Measurements from ENCODE around the gene TLE6.

The TLE6 gene

DNA sequence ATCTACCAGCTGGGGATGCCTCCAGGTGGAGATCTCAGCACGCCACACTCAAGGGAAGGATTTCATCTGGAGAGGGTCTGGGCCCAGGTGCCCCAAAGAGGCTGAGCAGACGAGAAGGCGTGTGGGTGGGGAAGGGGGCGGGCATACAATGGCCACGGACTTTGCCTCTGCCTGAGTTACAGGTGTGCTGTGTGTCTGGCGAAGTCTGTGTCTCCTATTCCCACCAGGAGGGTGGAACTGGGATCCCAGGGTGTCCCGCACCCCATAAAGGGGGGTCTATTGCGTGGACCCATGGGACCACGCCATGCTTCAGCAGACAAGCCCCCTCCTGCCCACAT, 48.2 kb downstream of the TLE6 start:
- TF ChIP-seq EZH2phosphoT487 (IDR thresholded peaks at IDR 0.05; ENCODE audit: borderline replicate concordance): no peak
- TF ChIP-seq, protein P1, sequence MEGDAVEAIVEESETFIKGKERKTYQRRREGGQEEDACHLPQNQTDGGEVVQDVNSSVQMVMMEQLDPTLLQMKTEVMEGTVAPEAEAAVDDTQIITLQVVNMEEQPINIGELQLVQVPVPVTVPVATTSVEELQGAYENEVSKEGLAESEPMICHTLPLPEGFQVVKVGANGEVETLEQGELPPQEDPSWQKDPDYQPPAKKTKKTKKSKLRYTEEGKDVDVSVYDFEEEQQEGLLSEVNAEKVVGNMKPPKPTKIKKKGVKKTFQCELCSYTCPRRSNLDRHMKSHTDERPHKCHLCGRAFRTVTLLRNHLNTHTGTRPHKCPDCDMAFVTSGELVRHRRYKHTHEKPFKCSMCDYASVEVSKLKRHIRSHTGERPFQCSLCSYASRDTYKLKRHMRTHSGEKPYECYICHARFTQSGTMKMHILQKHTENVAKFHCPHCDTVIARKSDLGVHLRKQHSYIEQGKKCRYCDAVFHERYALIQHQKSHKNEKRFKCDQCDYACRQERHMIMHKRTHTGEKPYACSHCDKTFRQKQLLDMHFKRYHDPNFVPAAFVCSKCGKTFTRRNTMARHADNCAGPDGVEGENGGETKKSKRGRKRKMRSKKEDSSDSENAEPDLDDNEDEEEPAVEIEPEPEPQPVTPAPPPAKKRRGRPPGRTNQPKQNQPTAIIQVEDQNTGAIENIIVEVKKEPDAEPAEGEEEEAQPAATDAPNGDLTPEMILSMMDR (conservative IDR thresholded peaks at IDR 0.05; ENCODE audit: low read length): no peak
- peaks cover 6% of the 10 kb centered on the region for H3K27me3 ChIP-seq (ENCODE audit: insufficient read depth, low read length, poor library complexity, severe bottlenecking)
- H3K4me2 ChIP-seq (ENCODE audit: low read depth, low read length, poor library complexity, severe bottlenecking): no peak overlapping the region
- no peaks in the 10 kb centered on the region for H3F3A ChIP-seq (ENCODE audit: low read depth)
- H3K9ac ChIP-seq (ENCODE audit: low read depth, low read length, poor library complexity, severe bottlenecking): no peak overlapping the region
- no peak overlapping the region for H3K4me3 ChIP-seq (ENCODE audit: low read length, poor library complexity, severe bottlenecking)
- H4K20me1 ChIP-seq (ENCODE audit: insufficient read depth, low read length, poor library complexity, severe bottlenecking): no peaks in the 10 kb centered on the region
- no peaks in the 10 kb centered on the region for H3K9me2 ChIP-seq (replicated peaks; ENCODE audit: low read depth, low read length)
- H2AFZ ChIP-seq (ENCODE audit: low read length): no peak overlapping the region
- no peaks in the 10 kb centered on the region for H3K36me3 ChIP-seq (ENCODE audit: insufficient read depth, low read length)
- H3K79me2 ChIP-seq (ENCODE audit: insufficient read depth, low read length): no peaks in the 10 kb centered on the region
- peaks cover 8% of the 10 kb centered on the region for H3K4me1 ChIP-seq (ENCODE audit: insufficient read depth, low read length, poor library complexity, severe bottlenecking)
- no peaks in the 10 kb centered on the region for H3K9me3 ChIP-seq (ENCODE audit: insufficient read depth, low read depth, low read length)

GRCh38 chr19:3026768-3027167, 49.4 kb downstream of the TLE6 start:
- Histone ChIP-seq H3K9ac (ENCODE audit: low read depth, low read length, poor library complexity, severe bottlenecking) (no peak overlapping the region), H3F3A (ENCODE audit: low read depth) (no peaks in the 10 kb centered on the region), H3K79me2 (ENCODE audit: insufficient read depth, low read length) (no peaks in the 10 kb centered on the region), H3K4me1 (ENCODE audit: insufficient read depth, low read length, poor library complexity, severe bottlenecking) (peaks cover 8% of the 10 kb centered on the region), H3K36me3 (ENCODE audit: insufficient read depth, low read length) (no peaks in the 10 kb centered on the region), H3K4me2 (ENCODE audit: low read depth, low read length, poor library complexity, severe bottlenecking) (no peak overlapping the region), H3K4me3 (ENCODE audit: low read length, poor library complexity, severe bottlenecking) (no peak overlapping the region), H2AFZ (ENCODE audit: low read length) (no peak overlapping the region), H3K9me2 (replicated peaks; ENCODE audit: low read depth, low read length) (no peaks in the 10 kb centered on the region), H3K9me3 (ENCODE audit: insufficient read depth, low read depth, low read length) (no peaks in the 10 kb centered on the region), H4K20me1 (ENCODE audit: insufficient read depth, low read length, poor library complexity, severe bottlenecking) (no peaks in the 10 kb centered on the region), H3K27me3 (ENCODE audit: insufficient read depth, low read length, poor library complexity, severe bottlenecking) (peaks cover 6% of the 10 kb centered on the region)
- TF ChIP-seq, protein P1 (conservative IDR thresholded peaks at IDR 0.05; ENCODE audit: low read length): no peak
- no peak for TF ChIP-seq EZH2phosphoT487 (IDR thresholded peaks at IDR 0.05; ENCODE audit: borderline replicate concordance)

- Histone ChIP-seq H3K79me2 (ENCODE audit: insufficient read depth, low read length) (no peaks in the 10 kb centered on the region), H4K20me1 (ENCODE audit: insufficient read depth, low read length, poor library complexity, severe bottlenecking) (no peaks in the 10 kb centered on the region), H3F3A (ENCODE audit: low read depth) (no peaks in the 10 kb centered on the region), H3K4me1 (ENCODE audit: insufficient read depth, low read length, poor library complexity, severe bottlenecking) (peaks cover 8% of the 10 kb centered on the region), H3K9me2 (replicated peaks; ENCODE audit: low read depth, low read length) (no peaks in the 10 kb centered on the region), H3K9me3 (ENCODE audit: insufficient read depth, low read depth, low read length) (no peaks in the 10 kb centered on the region), H2AFZ (ENCODE audit: low read length) (no peak overlapping the region), H3K27me3 (ENCODE audit: insufficient read depth, low read length, poor library complexity, severe bottlenecking) (peaks cover 6% of the 10 kb centered on the region), H3K4me3 (ENCODE audit: low read length, poor library complexity, severe bottlenecking) (no peak overlapping the region), H3K36me3 (ENCODE audit: insufficient read depth, low read length) (no peaks in the 10 kb centered on the region), H3K9ac (ENCODE audit: low read depth, low read length, poor library complexity, severe bottlenecking) (no peak overlapping the region), H3K4me2 (ENCODE audit: low read depth, low read length, poor library complexity, severe bottlenecking) (no peak overlapping the region)
- no peak for TF ChIP-seq EZH2phosphoT487 (IDR thresholded peaks at IDR 0.05; ENCODE audit: borderline replicate concordance)
- TF ChIP-seq, protein P1 (conservative IDR thresholded peaks at IDR 0.05; ENCODE audit: low read length): no peak
Measured at GRCh38 chr19:3027292-3027691, 49.9 kb downstream of the TLE6 start.
